C4-2B (cell line): ENCODE results near the gene B4GALT4.

Experiments
- CTCF ChIP-seq: fragments of 450-650 bp; conservative IDR thresholded peaks from 2 replicates; pipeline ENCODE4 v1.5.1; 2017; ENCODE audit warnings: mild to moderate bottlenecking
- ZFX ChIP-seq: fragments of 450-650 bp; IDR thresholded peaks from 2 replicates; pipeline ENCODE4 v1.6.1; 2017

DNA sequence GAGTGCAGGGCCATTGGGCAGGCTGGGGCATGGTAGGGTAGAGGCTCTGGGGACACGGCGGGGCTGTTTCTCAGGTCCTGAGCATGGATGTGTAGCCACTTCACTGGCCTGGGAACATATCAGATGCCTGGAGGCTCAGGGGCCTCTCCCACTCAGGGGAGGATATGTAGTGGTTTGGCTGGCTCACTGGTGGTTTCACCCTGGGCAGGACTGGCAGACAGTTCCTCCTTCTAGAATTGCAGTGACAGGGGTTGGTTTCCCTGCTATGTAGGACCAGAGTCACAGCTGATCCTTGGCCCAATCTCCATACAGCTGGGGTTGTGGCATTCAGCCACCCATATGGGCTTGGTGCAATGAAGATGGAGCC, 48.7 kb upstream of the B4GALT4 start:
- TF ChIP-seq ZFX (no peak), CTCF (no peak)
